DOHH2 (cell line): ENCODE measurements around the gene TULP4.

ENCODE experiments used
- CTCF ChIP-seq: fragments of 200-600 bp; sonication (generic); IDR thresholded peaks from one replicate; pipeline ENCODE4 v1.5.1; 2014; ENCODE audit warnings: antibody characterized with exemption, mild to moderate bottlenecking, low read depth, low read length; ENCODE audit not compliant: poor library complexity, severe bottlenecking
- EZH2phosphoT487 ChIP-seq: fragments of 200-600 bp; sonication (generic); IDR thresholded peaks from 2 replicates; pipeline ENCODE4 v1.6.1; 2017; ENCODE audit warnings: borderline replicate concordance, mild to moderate bottlenecking, antibody characterized with exemption, low read length, moderate library complexity, mixed read lengths

DNA sequence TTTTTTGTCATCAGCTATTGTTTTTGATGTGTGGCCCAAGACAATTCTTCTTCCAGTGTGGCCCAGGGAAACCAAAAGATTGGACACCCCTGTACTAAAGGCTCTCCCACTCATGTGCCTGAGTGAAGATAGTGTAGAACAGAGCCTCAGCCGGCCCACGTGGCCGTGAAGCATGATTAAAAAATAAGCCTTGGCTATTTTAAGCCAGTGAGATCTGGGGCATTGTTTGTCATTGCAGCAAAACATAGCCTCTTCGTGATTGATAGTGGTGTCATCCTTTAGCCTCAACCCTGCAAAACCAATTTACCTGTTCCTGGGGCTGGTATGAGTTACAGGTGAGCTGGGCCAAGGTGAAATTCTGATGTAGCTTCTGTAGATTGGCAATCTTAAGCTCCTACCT, 85.3 kb downstream of the TULP4 start:
- TF ChIP-seq EZH2phosphoT487 (no peak), CTCF (no peak)
